NCI-H146 (cell line): ENCODE measurements around the gene DHFR.
"Not testable (repeated sequence)": the region's sequence is repeated elsewhere in the genome, so short reads cannot be mapped to it uniquely, and the experiment has no call there.

Experiments used
- DNase-seq: peaks from one replicate; lab custom pipeline; 2025; lab: John Stamatoyannopoulos, UW

The DHFR gene

GRCh38 chr5:80654391-80655230 lies at the start of gene DHFR, which contains the start of gene MSH3:
DHFR (minus strand) TSS chr5:80654983; CDS start chr5:80654489, 494 bp downstream.
MSH3 (plus strand) TSS chr5:80654652; CDS start chr5:80654728, 76 bp downstream.
- DNase-seq = peak; percentile 95

GRCh38 chr5:80704221-80704620 lies 49.4 kb upstream of the DHFR start:
- DNase-seq = no peak

- DNase-seq = no peak
Observed at GRCh38 chr5:80703747-80704146, 49.0 kb upstream of the DHFR start.

GRCh38 chr5:80703291-80703690 lies 48.5 kb upstream of the DHFR start:
- DNase-seq = no peak

- no peak for DNase-seq
Observed at GRCh38 chr5:80701597-80701996, 46.8 kb upstream of the DHFR start.

GRCh38 chr5:80698369-80698768 lies 43.6 kb upstream of the DHFR start:
- DNase-seq = no peak

GRCh38 chr5:80697100-80697499 lies 42.3 kb upstream of the DHFR start:
- DNase-seq = no peak

- DNase-seq = no peak
Observed at GRCh38 chr5:80696450-80696849, 41.7 kb upstream of the DHFR start.

GRCh38 chr5:80695666-80696065 lies 40.9 kb upstream of the DHFR start:
- DNase-seq = no peak

- no peak for DNase-seq
Observed at GRCh38 chr5:80689627-80690026, 34.8 kb upstream of the DHFR start.

- DNase-seq = no peak
Observed at GRCh38 chr5:80688648-80689420, 34.1 kb upstream of the DHFR start.

GRCh38 chr5:80686757-80687156 lies 32.0 kb upstream of the DHFR start:
- peak; percentile 24 for DNase-seq

GRCh38 chr5:80676706-80677105 lies 21.9 kb upstream of the DHFR start:
- no peak for DNase-seq

- DNase-seq = peak; percentile 59
Observed at GRCh38 chr5:80672140-80672736, 17.5 kb upstream of the DHFR start.

GRCh38 chr5:80668016-80668969 lies 13.5 kb upstream of the DHFR start:
- no peak for DNase-seq

GRCh38 chr5:80667384-80667783 lies 12.6 kb upstream of the DHFR start:
- DNase-seq = no peak

GRCh38 chr5:80665057-80665456 lies 10.3 kb upstream of the DHFR start:
- DNase-seq = no peak

- no peak for DNase-seq
Observed at GRCh38 chr5:80662108-80662507, 7.3 kb upstream of the DHFR start.

GRCh38 chr5:80660661-80661060 lies 5.9 kb upstream of the DHFR start:
- not testable (repeated sequence) for DNase-seq

GRCh38 chr5:80659106-80659505 lies 4.3 kb upstream of the DHFR start:
- DNase-seq = no peak

GRCh38 chr5:80656425-80656824 lies 1.6 kb upstream of the DHFR start:
- no peak for DNase-seq
